Measurements from ENCODE around the gene TOGARAM2.
"Not testable (repeated sequence)": the region's sequence is repeated elsewhere in the genome, so short reads cannot be mapped to it uniquely, and the experiment has no call there.

The TOGARAM2 gene

GRCh38 chr2:29072971-29073725 lies 92.0 kb downstream of the TOGARAM2 start:
- no peak for DNase-seq (ENCODE audit: low spot score)

- DNase-seq (ENCODE audit: low spot score) = no peak
Observed at GRCh38 chr2:29073933-29074332, 92.8 kb downstream of the TOGARAM2 start.

- DNase-seq (ENCODE audit: low spot score) = no peak
Observed at GRCh38 chr2:29074411-29074810, 93.3 kb downstream of the TOGARAM2 start, which contains the start of gene PCARE. Gene PCARE, minus strand, starts transcription at chr2:29074523. Its CDS starts 262 bp downstream, at chr2:29074261.

- no peak for DNase-seq (ENCODE audit: low spot score)
Observed at GRCh38 chr2:29075894-29076705, 95.0 kb downstream of the TOGARAM2 start.

- no peak for DNase-seq (ENCODE audit: low spot score)
Observed at GRCh38 chr2:29079887-29080286, 98.8 kb downstream of the TOGARAM2 start.

- DNase-seq (ENCODE audit: low spot score) = no peak
Observed at GRCh38 chr2:29080886-29081743, 100.0 kb downstream of the TOGARAM2 start.

GRCh38 chr2:29082804-29083495 lies 101.9 kb downstream of the TOGARAM2 start:
- no peak for DNase-seq (ENCODE audit: low spot score)

GRCh38 chr2:29084554-29084953 lies 103.5 kb downstream of the TOGARAM2 start:
- no peak for DNase-seq (ENCODE audit: low spot score)

GRCh38 chr2:29090311-29090710 lies 109.2 kb downstream of the TOGARAM2 start:
- DNase-seq (ENCODE audit: low spot score) = not testable (repeated sequence)

- no peak for DNase-seq (ENCODE audit: low spot score)
Observed at GRCh38 chr2:29096969-29097368, 115.9 kb downstream of the TOGARAM2 start.

GRCh38 chr2:29097569-29097968 lies 116.5 kb downstream of the TOGARAM2 start:
- no peak for DNase-seq (ENCODE audit: low spot score)

GRCh38 chr2:29100564-29100963 lies 119.5 kb downstream of the TOGARAM2 start:
- no peak for DNase-seq (ENCODE audit: low spot score)

All from left forelimb (tissue), 1 donor.